Ramos (cell line): ENCODE measurements around the gene B4GALNT1.
"Not testable (repeated sequence)": the region's sequence is repeated elsewhere in the genome, so short reads cannot be mapped to it uniquely, and the experiment has no call there.

ENCODE experiments used
- in situ Hi-C: fragments of 300-500 bp; cut with MboI; formaldehyde crosslinking; loops from one replicate; pipeline ENCODE4 v1.14.3; 2022; ENCODE audit warnings: low sequenced_read_pairs; ENCODE audit not compliant: unreplicated experiment

B4GALNT1 gene

DNA sequence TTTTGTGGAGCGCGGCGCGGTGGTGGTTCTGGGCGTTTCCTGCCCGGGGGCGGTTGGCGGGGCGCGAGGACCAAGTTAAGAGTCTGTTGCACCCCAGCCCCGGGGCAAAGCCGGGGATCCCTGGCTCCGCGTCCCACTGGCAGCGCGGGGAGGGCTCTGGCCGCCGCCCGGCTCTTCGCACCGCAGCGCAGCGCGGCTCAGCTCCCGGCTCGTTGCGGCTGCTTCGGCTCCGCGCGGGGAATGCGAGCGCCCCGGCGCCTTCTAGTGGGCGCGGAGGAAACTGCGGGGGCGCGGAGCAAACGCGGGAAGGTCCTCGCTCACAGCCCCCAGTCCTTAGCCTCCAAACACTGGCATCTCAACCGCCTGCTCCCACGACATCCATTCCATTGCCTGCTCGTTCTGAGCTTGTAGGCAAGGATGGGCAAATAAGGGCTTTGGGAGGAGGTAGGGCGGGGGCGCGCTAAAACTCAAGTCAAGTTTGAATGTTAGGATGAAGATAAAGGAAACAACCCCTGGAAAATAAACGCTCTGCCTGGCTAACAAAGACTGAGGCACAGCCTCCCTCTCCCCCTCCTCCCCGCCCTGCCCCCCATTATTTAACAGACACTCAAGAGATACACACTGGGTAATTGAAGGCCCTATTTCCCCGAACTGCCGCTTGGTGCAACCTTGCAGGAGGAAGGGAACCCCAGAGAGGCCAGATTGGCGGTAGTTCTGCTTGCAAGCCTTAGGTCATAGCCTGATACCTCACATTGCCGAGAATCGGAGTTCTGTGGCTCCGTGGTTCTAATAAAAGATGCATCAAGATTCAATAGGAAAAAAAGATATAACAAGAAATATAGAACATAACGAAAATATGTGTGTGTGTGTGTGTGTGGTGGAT, at the start of gene B4GALNT1:
B4GALNT1 (minus strand) TSS at position 244 of the 883 bp plus-strand sequence. CDS start 1,069 bp downstream, outside the sequence.
- in situ Hi-C loops: no loop called here

DNA sequence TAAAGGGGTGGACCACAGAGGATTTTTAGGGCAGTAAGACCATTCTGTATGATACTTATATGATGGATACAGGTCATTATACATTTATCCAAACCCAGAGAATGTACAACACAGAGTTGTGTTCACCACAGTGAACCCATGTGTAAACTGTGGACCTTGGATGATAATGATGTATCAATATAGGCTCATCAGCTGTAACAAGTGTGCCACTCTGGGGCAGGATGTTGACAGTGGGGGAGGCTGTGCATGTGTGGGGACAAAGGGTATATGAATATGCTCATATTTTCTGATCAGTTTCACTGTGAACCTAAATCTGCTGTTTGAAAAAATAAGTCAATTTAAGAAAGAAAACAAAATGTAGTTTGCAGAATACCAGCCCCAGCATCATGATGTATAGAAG, 46.7 kb upstream of the B4GALNT1 start:
- in situ Hi-C loops: no loop called here

DNA sequence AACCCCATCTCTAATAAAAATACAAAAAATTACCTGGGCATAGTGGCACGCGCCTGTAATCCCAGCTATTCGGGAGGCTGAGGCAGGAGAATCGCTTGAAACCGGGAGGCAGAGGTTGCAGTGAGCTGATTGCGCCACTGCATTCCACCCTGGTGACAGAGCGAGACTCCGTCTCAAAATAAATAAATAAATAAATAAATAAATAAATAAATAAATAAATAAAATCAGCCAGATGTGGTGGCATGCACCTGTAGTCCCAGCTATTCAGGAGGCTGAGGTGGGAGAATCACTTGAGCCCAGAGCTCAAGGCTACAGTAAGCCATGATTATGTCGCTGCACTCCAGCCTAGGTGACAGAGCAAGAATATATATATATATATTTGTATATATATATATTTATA, 44.9 kb upstream of the B4GALNT1 start:
- in situ Hi-C loops: not testable (repeated sequence)

DNA sequence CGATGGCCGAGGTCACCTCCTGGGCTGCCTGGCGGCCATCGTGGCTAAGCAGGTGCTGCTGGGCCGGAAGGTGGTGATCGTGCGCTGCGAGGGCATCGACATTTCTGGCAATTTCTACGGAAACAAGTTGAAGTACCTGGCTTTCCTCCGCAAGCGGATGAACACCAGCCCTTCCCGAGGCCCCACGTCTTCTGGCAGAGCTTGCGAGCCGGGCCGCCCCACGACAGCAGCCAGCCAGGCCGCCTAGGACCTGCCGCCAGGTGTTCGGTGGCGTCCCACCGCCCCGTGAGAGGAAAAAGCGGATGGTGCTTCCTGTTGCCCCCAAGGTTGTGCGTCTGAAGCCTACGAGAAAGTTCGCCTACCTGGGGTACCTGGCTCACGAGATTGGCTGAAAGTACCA, 41.7 kb upstream of the B4GALNT1 start:
- in situ Hi-C loops: no loop called here

DNA sequence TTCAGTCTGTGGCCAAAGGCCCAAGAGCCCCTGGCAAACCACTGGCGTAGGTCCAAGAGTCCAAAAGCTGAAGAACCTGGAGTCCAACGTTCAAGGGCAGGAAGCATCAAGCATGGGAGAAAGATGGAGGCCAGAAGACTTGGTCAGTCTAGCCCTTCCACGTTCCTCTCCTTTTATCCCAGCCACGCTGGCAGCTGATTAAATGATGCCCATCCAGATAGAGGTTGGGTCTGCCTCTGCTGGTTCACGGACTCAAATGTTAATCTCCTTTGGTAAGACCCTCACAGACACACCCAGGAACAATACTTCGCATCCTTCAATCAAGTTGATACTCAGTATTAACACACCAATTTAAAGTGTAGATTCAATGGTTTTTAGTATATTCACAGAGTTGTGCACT, 39.8 kb upstream of the B4GALNT1 start:
- in situ Hi-C loops: no loop called here

DNA sequence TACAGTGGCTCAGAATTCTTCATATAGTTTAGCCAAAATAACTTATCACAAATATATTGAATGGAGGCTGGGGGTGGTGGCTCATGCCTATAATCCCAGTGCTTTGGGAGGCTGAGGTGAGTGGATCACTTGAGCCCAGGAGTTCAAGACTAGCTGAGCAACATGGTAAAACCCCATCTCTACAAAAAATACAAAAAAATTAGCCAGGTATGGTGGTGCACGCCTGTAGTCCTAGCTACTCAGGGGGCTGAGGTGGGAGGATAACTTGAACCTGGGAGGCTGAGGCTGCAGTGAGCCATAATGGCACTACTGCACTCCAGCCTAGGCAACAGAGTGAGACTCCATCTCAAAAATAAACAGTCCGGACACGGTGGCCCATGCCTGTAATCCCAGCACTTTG, 38.8 kb upstream of the B4GALNT1 start:
- in situ Hi-C loops: not testable (repeated sequence)

DNA sequence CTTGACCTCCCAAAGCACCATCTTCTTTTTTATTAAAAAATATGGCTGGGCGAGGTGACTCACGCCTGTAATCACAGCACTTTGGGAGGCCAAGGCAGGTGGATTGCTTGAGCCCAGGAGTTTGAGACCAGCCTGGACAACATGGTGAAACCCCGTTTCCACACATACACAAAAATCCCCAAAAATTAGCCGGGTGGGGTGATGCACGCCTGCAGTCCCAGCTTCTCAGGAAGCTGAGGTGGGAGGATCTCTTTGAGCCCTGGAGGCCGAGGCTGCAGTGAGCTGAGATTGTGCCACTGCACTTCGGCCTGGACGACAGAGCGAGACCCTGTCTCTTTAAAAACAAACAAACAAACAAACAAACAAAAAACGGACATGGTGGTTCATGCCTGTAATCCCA, 36.7 kb upstream of the B4GALNT1 start:
- in situ Hi-C loops: not testable (repeated sequence)

DNA sequence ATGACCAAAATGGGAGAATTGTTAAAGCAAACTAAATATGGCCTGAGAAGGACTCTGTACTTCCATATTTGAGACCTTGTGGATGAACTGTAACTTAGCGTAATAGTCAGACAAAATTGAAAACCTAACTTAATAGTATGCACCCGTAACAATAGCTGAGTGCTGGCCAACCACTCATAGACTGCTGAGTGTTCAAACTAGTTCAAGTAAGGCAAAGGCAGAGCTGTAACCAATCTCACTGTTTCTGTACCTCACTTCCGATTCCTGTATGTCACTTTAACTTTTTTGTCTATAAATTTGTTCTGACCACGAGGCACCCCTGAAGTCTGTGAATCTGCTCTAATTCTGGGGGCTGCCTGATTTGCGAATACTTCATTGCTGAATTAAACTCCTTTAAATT, 33.9 kb upstream of the B4GALNT1 start:
- in situ Hi-C loops: no loop called here

DNA sequence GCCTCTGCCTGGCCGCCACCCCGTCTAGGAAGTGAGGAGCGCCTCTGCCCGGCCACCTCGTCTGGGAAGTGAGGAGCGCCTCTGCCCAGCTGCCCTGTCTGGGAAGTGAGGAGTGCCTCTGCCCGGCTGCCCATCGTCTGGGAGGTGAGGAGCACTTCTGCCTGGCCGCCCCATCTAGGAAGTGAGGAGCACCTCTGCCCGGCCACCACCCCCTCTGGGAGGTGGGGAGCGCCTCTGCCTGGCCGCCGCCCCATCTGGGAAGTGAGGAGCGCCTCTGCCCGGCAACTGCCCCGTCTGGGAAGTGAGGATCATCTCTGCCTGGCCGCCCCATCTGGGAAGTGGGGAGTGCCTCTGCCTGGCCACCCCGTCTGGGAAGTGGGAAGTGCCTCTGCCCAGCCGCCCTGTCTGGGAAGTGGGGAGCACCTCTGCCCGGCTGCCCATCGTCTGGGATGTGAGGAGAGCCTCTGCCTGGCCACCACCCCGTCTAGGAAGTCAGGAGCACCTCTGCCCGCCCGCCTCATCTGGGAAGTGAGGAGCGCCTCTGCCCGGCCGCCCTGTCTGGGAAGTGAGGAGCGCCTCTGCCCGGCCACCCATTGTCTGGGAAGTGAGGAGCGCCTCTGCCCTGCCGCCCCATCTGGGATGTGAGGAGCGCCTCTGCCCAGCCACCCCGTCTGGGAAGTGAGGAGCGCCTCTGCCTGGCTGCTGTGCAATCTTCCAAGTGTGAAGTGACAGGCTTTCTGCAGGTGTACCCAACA, 32.2 kb upstream of the B4GALNT1 start:
- in situ Hi-C loops: not testable (repeated sequence)

DNA sequence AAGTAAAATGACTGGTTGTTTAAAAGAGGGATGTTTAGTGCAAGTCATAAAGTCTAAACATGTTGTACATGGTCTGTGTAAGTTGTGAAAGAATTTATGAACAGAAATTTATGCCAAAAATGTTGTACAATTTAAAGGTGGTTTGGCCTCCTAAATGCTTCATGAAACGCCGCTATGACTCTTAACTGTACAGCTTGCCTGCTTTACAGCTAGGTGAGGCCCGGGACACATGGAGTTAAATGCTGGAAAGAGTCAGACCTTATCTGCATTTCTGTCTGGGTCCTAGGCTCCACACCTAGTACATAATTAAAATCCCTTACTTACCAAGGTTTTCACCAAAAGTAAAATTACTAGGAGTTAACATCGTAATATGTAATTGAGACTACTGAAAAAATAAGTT, 28.4 kb upstream of the B4GALNT1 start:
- in situ Hi-C loops: no loop called here

DNA sequence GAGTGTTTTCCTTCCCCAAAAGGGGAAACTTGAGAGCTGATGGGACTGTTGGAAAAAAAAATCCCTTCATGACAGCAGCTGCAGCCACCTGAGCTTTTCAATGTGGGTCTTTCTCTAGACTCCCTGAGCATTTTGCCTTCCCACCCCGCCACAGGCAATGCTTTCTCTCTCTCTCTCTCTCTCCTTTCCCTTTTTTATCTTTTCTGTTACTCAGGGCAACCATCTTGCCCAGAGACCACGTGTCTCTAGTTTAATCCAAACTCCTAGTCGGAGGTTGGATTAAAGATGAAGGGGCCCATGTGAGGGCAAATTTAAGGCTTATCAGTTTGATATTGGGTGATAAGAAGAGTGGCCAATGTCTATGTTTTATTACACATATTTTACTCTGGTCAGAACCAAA, 25.9 kb upstream of the B4GALNT1 start:
- in situ Hi-C loops: no loop called here

DNA sequence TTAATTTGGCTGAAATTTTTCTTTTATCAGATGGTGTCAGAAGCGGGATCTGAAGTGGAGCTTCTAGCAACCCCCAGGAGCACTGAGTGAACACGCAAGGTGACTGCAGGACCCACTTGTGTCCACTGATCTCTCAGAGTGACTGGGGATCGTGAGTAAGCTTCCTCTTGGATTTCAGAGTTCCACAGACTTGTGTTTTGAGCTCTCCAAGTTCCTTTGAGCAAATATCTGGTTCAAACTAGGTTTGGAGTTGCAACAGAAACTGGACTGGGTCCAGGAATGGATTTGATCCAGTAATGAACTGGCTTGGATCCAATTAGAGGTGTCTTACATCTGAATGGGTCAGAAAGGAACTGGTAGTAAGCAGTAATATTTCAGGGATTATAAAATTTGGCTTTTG, 24.7 kb upstream of the B4GALNT1 start:
- in situ Hi-C loops: no loop called here

DNA sequence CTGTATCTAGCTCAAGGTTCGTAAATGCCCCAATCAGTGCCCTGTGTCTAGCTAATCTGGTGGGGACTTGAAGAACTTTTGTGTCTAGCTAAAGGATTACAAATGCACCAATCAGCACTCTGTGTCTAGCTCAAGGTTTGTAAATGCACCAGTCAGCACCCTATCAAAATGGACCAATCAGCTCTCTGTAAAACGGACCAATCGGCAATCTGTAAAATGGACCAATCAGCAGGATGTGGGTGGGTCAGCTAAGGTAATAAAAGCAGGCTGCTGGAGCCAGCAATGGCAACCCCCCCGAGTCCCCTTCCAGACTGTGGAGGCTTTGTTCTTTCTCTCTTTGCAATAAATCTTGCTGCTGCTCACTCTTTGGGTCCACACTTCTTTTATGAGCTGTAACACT, 23.4 kb upstream of the B4GALNT1 start:
- in situ Hi-C loops: not testable (repeated sequence)

DNA sequence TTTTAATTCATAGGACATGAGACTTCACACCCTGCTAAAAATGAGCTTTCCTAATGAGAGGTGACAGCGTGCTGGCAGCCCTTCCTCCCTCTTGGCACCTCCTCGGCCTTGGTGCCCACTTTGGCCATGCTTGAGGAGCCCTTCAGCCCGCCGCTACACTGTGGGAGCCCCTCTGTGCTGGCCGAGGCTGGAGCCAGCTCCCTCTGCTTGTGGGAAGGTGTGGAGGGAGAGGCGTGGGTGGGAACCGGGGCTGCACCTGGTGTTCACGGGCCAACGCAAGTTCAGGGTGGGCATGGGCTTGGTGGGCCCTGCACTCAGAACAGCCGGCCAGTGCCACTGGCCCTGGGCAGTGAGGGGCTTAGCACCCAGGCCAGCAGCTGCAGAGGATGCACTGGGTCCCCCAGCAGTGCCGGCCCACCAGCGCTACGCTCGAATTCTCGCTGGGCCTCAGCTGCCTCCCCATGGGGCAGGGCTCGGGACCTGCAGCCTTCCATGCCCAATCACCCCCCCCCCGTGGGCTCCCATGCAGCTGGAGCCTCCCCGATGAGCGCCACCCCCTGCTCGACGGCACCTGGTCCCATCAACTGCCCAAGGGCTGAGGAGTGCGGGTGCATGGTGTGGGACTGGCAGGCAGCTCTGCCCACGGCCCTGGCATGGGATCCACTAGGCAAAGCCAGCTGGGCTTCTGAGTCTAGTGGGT, 22.7 kb upstream of the B4GALNT1 start:
- in situ Hi-C loops: no loop called here

DNA sequence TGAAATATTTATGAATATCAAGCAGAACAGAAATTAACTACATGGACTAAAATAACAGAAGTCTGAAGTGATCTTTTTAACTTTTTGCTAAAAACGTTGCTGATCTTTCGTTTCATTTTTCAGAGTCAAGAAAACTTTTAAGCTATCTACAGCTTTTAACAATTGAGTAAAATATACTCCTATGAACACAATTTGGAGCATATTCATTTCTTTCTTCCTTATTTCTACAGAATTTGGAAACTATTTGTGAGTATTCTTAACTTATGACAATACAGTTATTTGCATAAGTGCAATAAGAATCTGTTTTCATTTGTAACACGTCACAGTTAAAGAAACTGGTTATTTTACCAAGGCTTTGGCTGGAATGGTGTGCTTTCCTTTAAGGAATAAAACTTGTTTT, 21.0 kb upstream of the B4GALNT1 start:
- in situ Hi-C loops: no loop called here

DNA sequence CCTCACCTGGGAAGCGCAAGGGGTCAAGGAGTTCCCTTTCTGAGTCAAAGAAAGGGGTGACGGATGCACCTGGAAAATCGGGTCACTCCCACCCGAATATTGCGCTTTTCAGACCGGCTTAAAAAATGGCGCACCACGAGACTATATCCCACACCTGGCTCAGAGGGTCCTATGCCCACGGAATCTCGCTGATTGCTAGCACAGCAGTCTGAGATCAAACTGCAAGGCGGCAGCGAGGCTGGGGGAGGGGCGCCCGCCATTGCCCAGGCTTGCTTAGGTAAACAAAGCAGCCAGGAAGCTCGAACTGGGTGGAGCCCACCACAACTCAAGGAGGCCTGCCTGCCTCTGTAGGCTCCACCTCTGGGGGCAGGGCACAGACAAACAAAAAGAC, 13.7 kb upstream of the B4GALNT1 start:
- in situ Hi-C loops: not testable (repeated sequence)

DNA sequence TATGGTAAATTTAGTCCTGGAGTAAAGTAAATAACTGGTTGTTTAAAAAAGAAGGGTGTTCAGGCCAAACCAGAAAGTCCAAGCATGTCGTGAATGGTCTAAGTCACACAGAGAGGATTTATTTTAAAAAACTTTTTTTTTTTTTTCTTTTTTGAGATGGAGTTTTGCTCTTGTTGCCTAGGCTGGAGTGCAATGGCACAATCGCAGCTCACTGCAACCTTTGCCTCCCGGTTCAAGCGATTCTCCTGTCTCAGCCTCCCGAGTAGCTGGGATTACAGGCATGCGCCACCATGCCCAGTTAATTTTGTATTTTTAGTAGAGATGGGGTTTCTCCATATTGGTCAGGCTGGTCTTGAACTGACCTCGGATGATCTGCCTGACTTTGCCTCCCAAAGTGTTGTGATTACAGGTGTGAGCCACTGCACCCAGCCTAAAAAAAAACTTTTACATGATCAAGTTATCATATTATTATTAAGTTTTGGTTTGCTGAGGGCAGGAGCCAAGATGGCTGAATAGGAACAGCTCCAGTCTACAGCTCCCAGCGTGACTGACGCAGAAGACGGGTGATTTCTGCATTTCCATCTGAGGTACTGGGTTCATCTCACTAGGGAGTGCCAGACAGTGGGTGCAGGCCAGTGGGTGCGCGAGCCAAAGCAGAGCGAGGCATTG, 13.1 kb upstream of the B4GALNT1 start:
- in situ Hi-C loops: not testable (repeated sequence)

DNA sequence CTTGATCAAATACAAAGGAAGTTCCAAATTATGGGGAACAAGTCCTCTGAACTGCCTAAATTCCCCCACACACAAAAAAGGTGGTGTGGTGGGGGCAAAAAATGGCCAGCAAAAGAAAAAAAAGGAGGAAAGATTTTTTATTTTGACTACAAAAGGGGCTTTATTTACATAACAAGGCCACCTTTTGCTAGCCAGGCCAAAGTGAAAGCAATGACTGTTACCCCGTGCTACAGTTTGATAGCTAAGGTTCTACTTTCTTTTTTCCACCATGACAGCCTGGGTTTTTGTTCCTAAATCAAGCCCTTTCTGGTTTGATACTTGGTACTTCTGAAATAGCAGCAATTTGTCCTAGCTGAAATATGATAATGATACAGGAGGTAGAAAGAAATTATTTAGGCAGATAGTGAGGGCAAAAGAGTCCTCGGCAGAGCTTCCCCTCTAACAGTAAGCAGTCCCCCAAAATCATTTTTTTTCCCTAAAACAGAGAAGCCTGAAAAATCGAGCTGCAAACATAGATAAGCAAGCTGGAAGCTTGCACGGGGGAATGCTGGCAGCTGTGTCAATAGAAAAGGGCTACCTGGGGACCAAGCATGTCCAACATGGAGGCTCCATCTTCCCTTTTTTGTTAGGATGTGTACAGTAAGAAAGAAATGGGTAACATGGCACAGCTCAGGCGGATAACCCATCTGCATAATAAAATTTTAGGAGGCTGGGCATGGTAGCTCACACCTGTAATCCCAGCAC, 8.9 kb upstream of the B4GALNT1 start:
- in situ Hi-C loops: no loop called here

DNA sequence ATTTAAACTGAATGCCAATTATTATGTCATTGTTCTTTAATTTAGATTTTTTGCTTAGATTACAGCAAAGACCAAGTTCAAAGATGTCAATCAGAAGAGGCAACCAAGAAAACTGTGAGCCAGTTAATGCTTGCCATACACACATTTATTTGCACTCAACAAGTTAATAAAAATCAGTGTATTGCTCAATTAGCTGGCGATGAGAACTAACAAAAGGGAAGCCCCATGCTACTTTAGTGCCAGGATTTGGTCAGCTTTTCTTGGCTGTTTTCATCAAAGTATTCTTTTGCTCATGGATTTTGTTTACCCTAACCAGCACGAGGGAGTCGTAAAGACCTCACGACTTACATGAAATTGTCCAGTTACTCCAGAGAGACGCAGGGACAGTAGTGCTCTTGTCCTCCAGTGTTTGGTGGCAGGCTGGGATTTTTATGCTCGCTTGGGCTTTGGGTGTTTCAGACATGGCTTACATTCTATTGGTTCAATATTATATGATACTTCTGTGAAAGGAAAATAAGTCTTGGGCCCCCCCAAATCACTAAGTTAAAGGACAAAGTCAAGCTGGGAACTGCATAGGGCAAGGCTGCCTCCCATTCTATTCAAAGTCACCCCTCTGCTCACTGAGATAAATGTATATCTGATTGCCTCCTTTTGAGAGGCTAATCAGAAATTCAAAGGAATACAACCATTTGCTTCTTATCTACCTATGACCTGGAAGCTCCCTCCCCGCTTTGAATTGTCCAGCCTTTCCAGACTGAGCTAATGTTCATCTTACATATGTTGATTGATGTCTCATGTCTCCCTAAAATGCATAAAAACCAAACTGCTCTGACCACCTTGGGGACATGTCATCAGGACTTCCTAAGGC, 7.4 kb upstream of the B4GALNT1 start:
- in situ Hi-C loops: no loop called here
